ENCODE measurements around the gene SMIM35.

The SMIM35 gene

GRCh38 chr11:118086913-118087768 lies at the start of gene SMIM35:
Gene SMIM35 (minus strand): TSS chr11:118086963. CDS start chr11:118086757, 206 bp downstream.
- peak in 1 of 2 experiments; percentile 10 for DNase-seq

GRCh38 chr11:118136341-118136740 lies 49.6 kb upstream of the SMIM35 start:
- no peak for DNase-seq

GRCh38 chr11:118135796-118136165 lies 49.0 kb upstream of the SMIM35 start:
- no peak for DNase-seq

- no peak for DNase-seq
Measured at GRCh38 chr11:118135051-118135795, 48.5 kb upstream of the SMIM35 start.

GRCh38 chr11:118133816-118134215 lies 47.1 kb upstream of the SMIM35 start:
- no peak for DNase-seq

GRCh38 chr11:118132385-118133151 lies 45.8 kb upstream of the SMIM35 start:
- no peak for DNase-seq

- DNase-seq, result no peak
Measured at GRCh38 chr11:118129471-118130172, 42.9 kb upstream of the SMIM35 start.

- no peak for DNase-seq
Measured at GRCh38 chr11:118128721-118129470, 42.1 kb upstream of the SMIM35 start.

GRCh38 chr11:118128310-118128709 lies 41.5 kb upstream of the SMIM35 start:
- DNase-seq, result no peak

GRCh38 chr11:118126082-118126838 lies 39.5 kb upstream of the SMIM35 start:
- no peak for DNase-seq

GRCh38 chr11:118124929-118125535 lies 38.3 kb upstream of the SMIM35 start:
- DNase-seq, result no peak

- DNase-seq, result no peak
Measured at GRCh38 chr11:118120793-118121192, 34.0 kb upstream of the SMIM35 start.

GRCh38 chr11:118117790-118118601 lies 31.2 kb upstream of the SMIM35 start:
- DNase-seq, result no peak

GRCh38 chr11:118115048-118115447 lies 28.3 kb upstream of the SMIM35 start:
- DNase-seq, result no peak

- no peak for DNase-seq
Measured at GRCh38 chr11:118114266-118114665, 27.5 kb upstream of the SMIM35 start.

- DNase-seq, result no peak
Measured at GRCh38 chr11:118112711-118113430, 26.1 kb upstream of the SMIM35 start.

- no peak for DNase-seq
Measured at GRCh38 chr11:118111744-118112035, 24.9 kb upstream of the SMIM35 start.

- no peak for DNase-seq
Measured at GRCh38 chr11:118111019-118111743, 24.4 kb upstream of the SMIM35 start.

GRCh38 chr11:118109231-118109630 lies 22.5 kb upstream of the SMIM35 start:
- no peak for DNase-seq
